SK-N-MC (cell line): ENCODE measurements around the gene PHACTR2.
"Not testable (repeated sequence)": the region's sequence is repeated elsewhere in the genome, so short reads cannot be mapped to it uniquely, and the experiment has no call there.

ENCODE experiments used
- DNase-seq: peaks from one replicate; pipeline ENCODE4 v3.0.0-alpha.2; 2011; ENCODE audit warnings: low read depth, low spot score
- H3K27ac ChIP-seq: fragments of 200-600 bp; sonication (generic); 2 replicates; pipeline ENCODE4 v1.5.1; 2016; ENCODE audit warnings: mixed run types
- H3K36me3 ChIP-seq: fragments of 200-600 bp; sonication (generic); 2 replicates; pipeline ENCODE4 v1.6.1; 2017; ENCODE audit warnings: antibody characterized with exemption, low read length, mixed read lengths; ENCODE audit not compliant: insufficient read depth
- H3K4me3 ChIP-seq: fragments of 200-600 bp; sonication (generic); 2 replicates; pipeline ENCODE4 v1.5.1; 2016
- H3K9ac ChIP-seq: fragments of 200-600 bp; sonication (generic); 2 replicates; pipeline ENCODE4 v1.8.0; 2017; ENCODE audit warnings: mixed run types, mixed read lengths; ENCODE audit not compliant: insufficient read length
- H3K9me3 ChIP-seq: fragments of 200-600 bp; sonication (generic); 2 replicates; pipeline ENCODE4 v1.6.1; 2017; ENCODE audit warnings: low read depth, mild to moderate bottlenecking, antibody characterized with exemption, low read length, moderate library complexity, mixed read lengths
- EZH2 ChIP-seq: fragments of 200-600 bp; sonication (generic); IDR thresholded peaks from one replicate; pipeline ENCODE4 v1.6.1; 2017; ENCODE audit warnings: antibody characterized with exemption
- FOXP2 ChIP-seq: optimal IDR thresholded peaks from 2 replicates; pipeline ENCODE3; 2011; ENCODE audit warnings: mild to moderate bottlenecking, moderate library complexity; ENCODE audit not compliant: insufficient read depth; ENCODE audit errors: extremely low read length, control extremely low read depth
- POLR2AphosphoS5 ChIP-seq: IDR thresholded peaks from 2 replicates; pipeline ENCODE4 v1.6.1; 2012; ENCODE audit warnings: mild to moderate bottlenecking, low read depth, low read length, borderline replicate concordance

Gene PHACTR2

DNA sequence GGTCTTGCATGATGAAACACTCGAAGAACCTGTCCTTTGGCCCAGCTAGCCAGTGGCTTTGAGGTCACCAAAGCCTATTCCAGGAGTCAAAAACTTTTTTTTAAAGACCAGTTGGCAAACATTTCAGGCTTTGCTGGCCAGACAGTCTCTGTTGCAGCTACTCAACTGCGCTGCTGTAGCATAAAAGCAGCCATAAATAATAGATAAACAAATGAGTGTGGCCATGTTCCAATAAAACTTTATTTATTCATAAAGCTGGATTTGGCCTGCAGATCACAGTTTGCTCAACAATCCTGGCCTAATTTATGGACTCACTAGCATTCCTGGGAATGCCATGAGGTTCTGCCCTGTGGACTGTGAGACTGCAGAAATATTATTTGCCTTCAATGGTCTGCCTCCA, 96.6 kb downstream of the PHACTR2 start:
- no peak overlapping the region for H3K4me3 ChIP-seq
- H3K9ac ChIP-seq, result no peak overlapping the region
- no peaks in the 10 kb centered on the region for H3K9me3 ChIP-seq
- no peak overlapping the region for H3K27ac ChIP-seq
- DNase-seq, result no peak
- no peak for TF ChIP-seq POLR2AphosphoS5
- TF ChIP-seq EZH2, result no peak
- TF ChIP-seq FOXP2, result no peak
- H3K36me3 ChIP-seq, result no peaks in the 10 kb centered on the region

DNA sequence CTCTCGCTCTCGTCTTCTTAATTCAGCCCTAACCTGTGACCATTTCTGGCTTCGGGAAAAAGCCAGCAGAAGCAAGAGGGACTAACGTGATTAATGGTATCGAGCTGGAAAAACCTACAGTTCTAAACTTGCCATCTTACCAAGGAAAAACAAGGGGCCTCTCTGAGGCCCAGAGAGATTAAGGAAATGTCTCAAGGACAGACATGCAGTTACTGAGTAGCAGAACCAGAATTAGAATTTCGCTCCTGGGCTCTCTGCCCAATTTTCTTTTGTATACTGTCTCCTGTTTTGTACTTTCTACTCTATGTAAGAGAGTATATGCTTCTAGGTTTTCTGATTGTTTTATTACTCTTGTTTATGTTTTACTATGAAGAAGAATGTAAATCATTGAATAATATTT, 97.6 kb downstream of the PHACTR2 start:
- TF ChIP-seq EZH2, result no peak
- TF ChIP-seq POLR2AphosphoS5, result no peak
- TF ChIP-seq FOXP2, result no peak
- Histone ChIP-seq H3K27ac (no peak overlapping the region), H3K9me3 (no peaks in the 10 kb centered on the region), H3K4me3 (no peak overlapping the region), H3K9ac (no peak overlapping the region), H3K36me3 (no peaks in the 10 kb centered on the region)
- DNase-seq, result no peak

DNA sequence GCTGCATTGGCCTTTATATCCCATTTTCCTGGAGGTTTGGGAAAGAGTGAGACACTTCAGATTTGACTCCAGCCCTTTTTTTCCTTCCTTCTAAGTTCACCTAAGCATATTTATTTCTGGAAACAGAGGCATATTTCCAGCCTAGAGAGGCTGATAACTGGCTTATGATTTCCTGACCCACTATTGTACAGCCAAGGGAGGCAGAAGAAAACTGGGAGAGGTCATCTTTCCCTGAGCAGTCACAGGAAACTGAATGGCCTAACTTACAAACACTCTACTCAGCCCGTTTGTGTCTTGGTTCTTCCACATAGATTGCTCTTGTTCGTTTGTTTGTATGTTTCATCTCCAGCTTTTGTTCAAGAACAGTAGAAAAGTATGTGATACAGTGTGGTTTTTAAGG, 101.2 kb downstream of the PHACTR2 start:
- Histone ChIP-seq H3K27ac (no peak overlapping the region), H3K9ac (no peak overlapping the region), H3K9me3 (no peaks in the 10 kb centered on the region), H3K36me3 (no peaks in the 10 kb centered on the region), H3K4me3 (no peak overlapping the region)
- TF ChIP-seq EZH2 (no peak), FOXP2 (no peak), POLR2AphosphoS5 (no peak)
- no peak for DNase-seq

DNA sequence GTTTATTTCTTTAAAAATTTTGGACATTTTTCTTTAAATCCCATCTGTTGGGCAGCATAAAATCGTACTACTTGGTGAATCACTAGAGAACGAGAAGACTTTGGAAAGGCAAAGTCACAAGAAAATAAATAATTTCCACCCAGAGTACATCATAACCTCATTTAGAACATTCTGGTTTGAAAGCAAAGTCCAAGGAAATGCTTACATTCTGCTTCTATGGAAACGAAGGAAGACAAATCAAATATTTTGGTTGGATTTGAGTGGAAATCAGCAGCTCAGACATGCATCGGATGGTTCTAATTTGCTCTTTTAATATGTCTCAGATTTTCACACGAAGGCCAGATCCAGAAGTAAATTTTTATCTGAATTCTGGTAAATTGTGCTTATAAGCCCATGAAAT, 104.7 kb downstream of the PHACTR2 start:
- H3K9me3 ChIP-seq, result no peaks in the 10 kb centered on the region
- H3K4me3 ChIP-seq, result no peak overlapping the region
- DNase-seq, result no peak
- H3K36me3 ChIP-seq, result no peaks in the 10 kb centered on the region
- no peak overlapping the region for H3K9ac ChIP-seq
- no peak overlapping the region for H3K27ac ChIP-seq
- TF ChIP-seq FOXP2, result no peak

- H3K9me3 ChIP-seq, result no peaks in the 10 kb centered on the region
- no peak for DNase-seq
- H3K9ac ChIP-seq, result no peak overlapping the region
- H3K27ac ChIP-seq, result no peak overlapping the region
- no peak for TF ChIP-seq FOXP2
- TF ChIP-seq POLR2AphosphoS5, result no peak
- TF ChIP-seq EZH2, result no peak
- no peak overlapping the region for H3K4me3 ChIP-seq
- no peaks in the 10 kb centered on the region for H3K36me3 ChIP-seq
Measured at GRCh38 chr6:143783077-143783476, 105.3 kb downstream of the PHACTR2 start.

DNA sequence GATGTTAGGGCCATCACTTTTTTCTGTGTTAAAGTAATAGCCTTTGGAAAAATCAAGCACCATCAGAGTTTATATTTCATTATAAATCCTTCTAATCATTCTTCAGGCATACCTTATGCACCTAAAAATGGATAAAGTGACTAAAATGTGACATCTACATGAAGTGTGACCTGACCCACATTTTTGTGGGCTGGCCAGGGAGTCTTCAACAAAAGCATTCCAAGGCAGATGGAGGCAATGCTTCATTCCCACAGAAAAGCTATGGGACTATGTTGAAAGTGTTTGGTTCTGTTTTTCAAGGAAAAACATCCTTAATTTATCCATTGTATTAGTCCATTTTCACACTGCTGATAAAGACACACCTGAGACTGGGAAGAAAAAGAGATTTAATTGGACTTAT, 106.6 kb downstream of the PHACTR2 start:
- Histone ChIP-seq H3K9ac (no peak overlapping the region), H3K27ac (no peak overlapping the region), H3K4me3 (no peak overlapping the region), H3K9me3 (no peaks in the 10 kb centered on the region), H3K36me3 (no peaks in the 10 kb centered on the region)
- no peak for DNase-seq
- TF ChIP-seq FOXP2 (no peak), EZH2 (no peak), POLR2AphosphoS5 (no peak)

DNA sequence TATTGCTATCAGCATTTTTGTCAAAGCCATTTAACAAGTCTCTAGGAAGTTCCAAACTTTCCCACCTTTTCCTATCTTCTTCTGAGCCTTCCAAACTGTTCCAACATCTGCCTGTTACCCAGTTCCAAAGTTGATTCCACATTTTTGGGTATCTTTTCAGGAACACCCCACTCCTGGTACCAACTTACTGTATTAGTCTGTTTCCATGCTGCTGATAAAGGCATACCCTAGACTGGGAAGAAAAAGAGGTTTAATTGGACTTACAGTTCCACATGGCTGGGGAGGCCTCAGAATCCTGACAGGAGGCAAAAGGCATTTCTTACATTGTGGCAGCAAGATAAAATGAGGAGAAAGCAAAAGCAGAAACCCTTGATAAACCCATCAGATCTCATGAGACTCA, 108.6 kb downstream of the PHACTR2 start:
- H3K36me3 ChIP-seq, H3K27ac ChIP-seq, H3K4me3 ChIP-seq, H3K9ac ChIP-seq, H3K9me3 ChIP-seq, DNase-seq: not testable (repeated sequence)

- Histone ChIP-seq H3K27ac (no peak overlapping the region), H3K9me3 (no peaks in the 10 kb centered on the region), H3K4me3 (no peak overlapping the region), H3K36me3 (no peaks in the 10 kb centered on the region), H3K9ac (no peak overlapping the region)
- no peak for TF ChIP-seq POLR2AphosphoS5
- TF ChIP-seq FOXP2, result no peak
- no peak for TF ChIP-seq EZH2
- DNase-seq, result no peak
Measured at GRCh38 chr6:143792402-143793279, 114.9 kb downstream of the PHACTR2 start.

GRCh38 chr6:143793280-143793619, 115.5 kb downstream of the PHACTR2 start:
- DNase-seq, result no peak
- TF ChIP-seq POLR2AphosphoS5 (no peak), FOXP2 (no peak), EZH2 (no peak)
- H3K36me3 ChIP-seq, result no peaks in the 10 kb centered on the region

DNA sequence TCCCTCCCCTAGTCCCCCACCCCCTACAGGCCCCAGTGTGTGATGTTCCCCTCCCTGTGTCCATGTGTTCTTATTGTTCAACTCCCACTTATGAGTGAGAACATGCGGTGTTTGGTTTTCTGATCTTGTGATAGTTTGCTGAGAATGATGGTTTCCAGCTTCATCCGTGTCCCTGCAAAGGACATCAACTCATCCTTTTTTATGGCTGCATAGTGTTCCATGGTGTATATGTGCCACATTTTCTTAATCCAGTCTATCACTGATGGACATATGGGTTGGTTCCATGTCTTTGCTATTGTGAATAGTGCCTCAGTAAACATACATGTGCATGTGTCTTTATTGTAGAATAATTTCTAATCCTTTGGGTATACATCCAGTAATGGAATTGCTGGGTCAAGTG, 118.8 kb downstream of the PHACTR2 start:
- not testable (repeated sequence) for H3K36me3 ChIP-seq, H3K9ac ChIP-seq, H3K4me3 ChIP-seq, H3K9me3 ChIP-seq, DNase-seq, H3K27ac ChIP-seq

More at GRCh38 chr6:143793280-143793619, 115.5 kb downstream of the PHACTR2 start:
- H3K27ac ChIP-seq, result no peak overlapping the region
- H3K9me3 ChIP-seq, result no peaks in the 10 kb centered on the region
- H3K4me3 ChIP-seq, result no peak overlapping the region
- H3K9ac ChIP-seq, result no peak overlapping the region

DNA sequence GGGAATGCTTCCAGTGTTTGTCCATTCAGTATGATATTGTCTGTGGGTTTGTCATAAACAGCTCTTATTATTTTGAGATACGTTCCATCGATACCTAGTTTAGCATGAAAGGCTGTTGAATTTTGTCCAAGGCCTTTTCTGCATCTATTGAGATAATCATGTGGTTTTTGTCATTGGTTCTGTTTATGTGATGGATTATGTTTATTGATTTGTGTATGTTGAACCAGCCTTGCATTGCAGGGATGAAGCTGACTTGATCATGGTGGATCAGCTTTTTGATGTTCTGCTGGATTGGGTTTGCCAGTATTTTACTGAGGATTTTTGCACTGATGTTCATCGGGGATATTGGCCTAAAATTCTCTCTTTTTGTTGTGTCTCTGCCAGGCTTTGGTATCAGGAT, 120.7 kb downstream of the PHACTR2 start:
- not testable (repeated sequence) for H3K9ac ChIP-seq, H3K36me3 ChIP-seq, H3K9me3 ChIP-seq, DNase-seq, H3K4me3 ChIP-seq, H3K27ac ChIP-seq
